Fibroblast of the aortic adventitia (primary cell): ENCODE measurements around the gene LRP6. TPM values are rescaled to one million over a fixed set of nuclear protein-coding genes. Genes with fewer than 3 reads are reported as not detected.
A peak's percentile ranks its signal among the peaks of the same experiment; 100 is the strongest.
"Not testable (repeated sequence)": the region's sequence is repeated elsewhere in the genome, so short reads cannot be mapped to it uniquely, and the experiment has no call there.

Source experiments
- DNase-seq: peaks from one replicate; pipeline ENCODE4 v3.0.0-alpha.2; 2010; ENCODE audit warnings: low read depth
- H3K4me3 ChIP-seq: 2 replicates; pipeline ENCODE4 v1.5.1; 2011; ENCODE audit warnings: low read depth, mild to moderate bottlenecking, control low read depth, low read length, moderate library complexity
- total RNA-seq: library from RNA; depleted of rRNA; stranded (reverse); fragments of >200 nt; gene quantifications from 2 replicates; pipeline ENCODE4 v1.2.3, GENCODE V29; 2012; ENCODE audit warnings: low replicate concordance
- TF ChIP-seq, protein P1 (sequence below): IDR thresholded peaks from 2 replicates; pipeline ENCODE4 v1.5.1; 2011; ENCODE audit warnings: mild to moderate bottlenecking, low read length, control low read depth, inconsistent platforms; ENCODE audit not compliant: insufficient read depth

Gene LRP6
- total RNA-seq, 1 donor: 44.2 TPM

DNA sequence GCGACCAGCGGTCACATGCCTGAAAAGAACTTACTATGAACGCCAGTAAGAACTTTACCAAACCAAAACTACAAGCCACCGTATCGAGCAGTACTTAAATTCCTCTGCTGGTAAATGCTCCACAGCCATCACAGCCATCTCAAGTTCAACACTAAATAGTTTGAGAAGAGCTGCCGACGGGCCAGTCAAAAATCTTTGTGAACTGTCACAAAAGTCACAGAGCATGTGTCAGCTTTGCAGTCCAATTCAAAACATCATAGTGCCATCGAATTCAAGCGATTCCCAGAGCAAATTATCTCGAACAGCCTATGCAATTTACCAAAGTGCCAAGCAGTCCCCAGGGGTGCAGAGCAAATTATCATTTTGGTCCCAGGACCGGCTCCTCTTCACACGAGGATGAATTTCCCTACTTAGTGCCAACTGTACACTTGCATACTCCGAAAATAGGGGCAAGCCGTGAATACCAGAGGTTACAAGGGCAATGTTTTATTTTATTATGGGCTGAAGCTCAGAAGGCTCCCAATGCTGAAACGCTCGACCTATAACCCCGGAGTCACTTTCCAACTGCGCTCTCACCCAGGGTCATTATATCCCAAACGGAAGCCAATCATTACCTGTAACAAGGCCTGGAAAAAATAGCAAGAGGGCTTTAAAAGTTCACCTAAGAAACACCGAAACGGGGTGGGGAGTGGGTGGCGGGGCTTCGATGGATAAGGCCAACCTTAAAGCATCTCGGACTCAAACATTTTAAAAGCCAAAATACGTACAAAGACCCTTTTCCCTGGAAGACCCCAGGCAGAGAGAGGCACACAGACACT is 1.1 kb downstream of the LRP6 start:
- DNase-seq: peak; percentile 73
- TF ChIP-seq, protein P1, sequence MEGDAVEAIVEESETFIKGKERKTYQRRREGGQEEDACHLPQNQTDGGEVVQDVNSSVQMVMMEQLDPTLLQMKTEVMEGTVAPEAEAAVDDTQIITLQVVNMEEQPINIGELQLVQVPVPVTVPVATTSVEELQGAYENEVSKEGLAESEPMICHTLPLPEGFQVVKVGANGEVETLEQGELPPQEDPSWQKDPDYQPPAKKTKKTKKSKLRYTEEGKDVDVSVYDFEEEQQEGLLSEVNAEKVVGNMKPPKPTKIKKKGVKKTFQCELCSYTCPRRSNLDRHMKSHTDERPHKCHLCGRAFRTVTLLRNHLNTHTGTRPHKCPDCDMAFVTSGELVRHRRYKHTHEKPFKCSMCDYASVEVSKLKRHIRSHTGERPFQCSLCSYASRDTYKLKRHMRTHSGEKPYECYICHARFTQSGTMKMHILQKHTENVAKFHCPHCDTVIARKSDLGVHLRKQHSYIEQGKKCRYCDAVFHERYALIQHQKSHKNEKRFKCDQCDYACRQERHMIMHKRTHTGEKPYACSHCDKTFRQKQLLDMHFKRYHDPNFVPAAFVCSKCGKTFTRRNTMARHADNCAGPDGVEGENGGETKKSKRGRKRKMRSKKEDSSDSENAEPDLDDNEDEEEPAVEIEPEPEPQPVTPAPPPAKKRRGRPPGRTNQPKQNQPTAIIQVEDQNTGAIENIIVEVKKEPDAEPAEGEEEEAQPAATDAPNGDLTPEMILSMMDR: no peak
- H3K4me3 ChIP-seq: peak overlapping the region; percentile 98

- no peak for DNase-seq
- TF ChIP-seq, protein P1: no peak
- H3K4me3 ChIP-seq: peak overlapping the region; percentile 98
Measured at GRCh38 chr12:12265035-12265434, 1.8 kb downstream of the LRP6 start.

DNA sequence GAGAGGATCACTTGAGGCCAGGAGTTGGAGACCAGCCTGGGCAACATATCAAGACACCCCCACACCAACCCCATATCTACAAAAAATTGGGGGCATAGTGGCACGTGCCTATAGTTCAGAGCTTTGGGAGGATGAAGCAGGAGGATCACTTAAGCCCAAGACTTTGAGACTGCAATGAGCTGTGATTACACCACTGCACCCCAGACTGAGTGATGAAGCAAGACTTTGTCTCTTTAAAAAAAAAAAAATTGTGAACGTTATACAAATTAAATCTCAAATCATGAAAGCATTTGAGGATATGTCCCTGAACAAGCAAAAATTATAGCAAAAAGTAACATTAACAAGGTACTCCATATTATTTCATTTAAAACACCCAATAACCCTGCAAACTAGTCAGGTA is 2.9 kb downstream of the LRP6 start:
- no peak for DNase-seq
- peak overlapping the region; percentile 98 for H3K4me3 ChIP-seq
- TF ChIP-seq, protein P1: no peak

DNA sequence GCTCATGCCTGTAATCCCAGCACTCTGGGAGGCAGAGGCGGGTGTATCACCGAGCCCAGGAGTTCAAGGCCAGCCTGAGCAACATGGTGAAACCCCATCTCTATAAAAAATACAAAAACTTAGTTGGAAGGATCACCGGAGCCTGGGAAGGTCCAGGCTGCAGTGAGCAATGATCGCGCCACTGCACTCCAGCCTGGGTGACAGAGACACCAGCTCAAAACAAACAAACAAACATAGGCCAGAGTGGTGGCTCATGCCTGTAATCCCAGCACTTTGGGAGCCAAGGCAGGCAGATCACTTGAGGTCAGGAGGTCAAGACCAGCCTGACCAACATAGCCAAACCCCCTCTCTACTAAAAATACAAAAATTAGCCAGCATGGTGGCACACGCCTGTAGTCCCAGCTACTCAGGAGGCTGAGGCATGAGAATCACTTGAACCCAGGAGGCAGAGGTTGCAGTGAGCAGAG is 10.5 kb downstream of the LRP6 start:
- H3K4me3 ChIP-seq, DNase-seq: not testable (repeated sequence)

GRCh38 chr12:12254553-12254952 is 12.3 kb downstream of the LRP6 start:
- H3K4me3 ChIP-seq: no peak overlapping the region
- no peak for DNase-seq

GRCh38 chr12:12249216-12250050 is 17.4 kb downstream of the LRP6 start:
- TF ChIP-seq, protein P1: no peak

More at GRCh38 chr12:12254553-12254952, 12.3 kb downstream of the LRP6 start:
- TF ChIP-seq, protein P1: no peak

GRCh38 chr12:12247584-12247983 is 19.3 kb downstream of the LRP6 start:
- no peak overlapping the region for H3K4me3 ChIP-seq
- TF ChIP-seq, protein P1: no peak
- no peak for DNase-seq

More at GRCh38 chr12:12249216-12250050, 17.4 kb downstream of the LRP6 start:
- H3K4me3 ChIP-seq: no peak overlapping the region
- DNase-seq: no peak
